NOMO-1 treated with DMSO at 0.1 percent for 48 hours (cell line): Measurements from ENCODE around the gene KDM2A.
"Not testable (repeated sequence)": the region's sequence is repeated elsewhere in the genome, so short reads cannot be mapped to it uniquely, and the experiment has no call there.

Experiments used
- DNase-seq: peaks from one replicate; lab custom pipeline; 2025; ENCODE audit not compliant: unreplicated experiment; lab: John Stamatoyannopoulos, UW

Gene KDM2A

GRCh38 chr11:67167091-67167490 lies 48.0 kb downstream of the KDM2A start:
- DNase-seq: no peak

GRCh38 chr11:67167719-67168118 lies 48.7 kb downstream of the KDM2A start:
- DNase-seq: no peak

DNA sequence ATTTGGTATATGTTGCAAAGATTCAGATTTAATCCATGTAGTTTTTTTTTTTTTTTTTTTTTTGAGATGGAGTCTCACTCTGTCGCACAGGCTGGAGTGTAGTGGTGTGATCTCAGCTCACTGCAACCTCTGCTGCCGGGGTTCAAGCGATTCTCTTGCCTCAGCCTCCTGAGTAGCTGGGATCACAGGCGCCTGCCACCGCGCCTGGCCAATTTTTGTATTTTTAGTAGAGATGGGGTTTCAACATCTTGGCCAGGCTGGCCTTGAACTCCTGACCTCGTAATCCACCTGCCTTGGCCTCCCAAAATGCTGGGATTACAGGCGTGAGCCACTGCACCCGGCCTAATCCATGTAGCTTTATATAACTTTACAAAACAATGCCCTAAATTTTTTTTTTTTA lies 49.8 kb downstream of the KDM2A start:
- DNase-seq: not testable (repeated sequence)

DNA sequence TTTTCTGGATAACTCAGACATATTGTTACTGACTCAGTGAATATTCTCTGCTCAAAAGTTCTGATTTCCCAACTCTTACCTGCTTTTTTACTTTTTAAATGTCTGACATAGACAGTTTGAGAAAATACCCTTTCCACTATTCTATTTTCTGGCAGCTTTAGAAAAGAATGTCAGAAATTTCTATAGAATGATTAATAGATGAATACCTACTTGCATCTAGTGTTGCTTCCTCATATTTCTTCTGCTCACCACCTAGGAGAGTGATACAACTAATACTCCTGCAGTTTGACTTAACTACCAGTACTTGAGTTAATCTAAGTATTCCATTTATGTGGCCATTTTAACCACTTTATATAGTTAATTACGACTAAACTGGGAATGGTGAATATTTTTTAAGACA lies 55.2 kb downstream of the KDM2A start:
- no peak for DNase-seq

DNA sequence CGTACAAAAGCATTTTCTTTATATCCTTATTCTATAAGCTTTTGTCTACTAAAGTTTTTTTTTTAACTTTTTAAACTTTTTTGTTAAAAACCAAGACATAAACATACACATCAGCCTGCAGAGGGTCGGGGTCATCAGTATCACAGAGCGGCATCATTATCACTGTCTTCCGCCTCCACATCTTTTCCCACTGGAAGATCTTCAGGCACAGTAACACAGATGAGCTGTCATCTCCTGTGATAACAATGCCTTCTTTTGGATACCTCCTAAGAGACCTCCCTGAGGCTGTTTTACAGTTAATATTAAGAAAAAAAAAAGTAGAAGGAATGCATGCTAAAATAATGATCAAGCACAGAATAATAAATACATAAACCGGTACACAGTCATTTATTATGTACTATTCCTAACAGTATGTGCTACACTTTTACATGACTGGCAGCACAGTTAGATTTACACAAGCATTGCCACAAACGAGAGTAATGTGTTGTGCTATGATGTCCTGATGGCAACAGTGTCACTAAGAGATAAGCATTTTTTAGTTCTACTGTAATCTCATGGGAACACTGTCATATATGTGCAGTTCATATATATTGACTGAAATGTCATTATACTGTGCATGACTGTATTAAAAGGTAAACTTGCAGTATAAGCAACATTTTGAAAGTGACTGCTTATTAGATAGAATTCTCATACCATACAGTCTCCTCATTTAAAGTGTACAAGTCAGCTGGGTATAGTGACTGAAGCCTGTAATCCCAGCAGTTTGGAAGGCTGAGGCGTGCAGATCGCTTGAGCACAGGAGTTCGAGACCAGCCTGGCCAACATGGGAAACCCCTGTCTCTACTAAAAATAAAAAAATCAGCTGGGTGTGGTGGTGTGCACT lies 58.6 kb downstream of the KDM2A start:
- DNase-seq: no peak

DNA sequence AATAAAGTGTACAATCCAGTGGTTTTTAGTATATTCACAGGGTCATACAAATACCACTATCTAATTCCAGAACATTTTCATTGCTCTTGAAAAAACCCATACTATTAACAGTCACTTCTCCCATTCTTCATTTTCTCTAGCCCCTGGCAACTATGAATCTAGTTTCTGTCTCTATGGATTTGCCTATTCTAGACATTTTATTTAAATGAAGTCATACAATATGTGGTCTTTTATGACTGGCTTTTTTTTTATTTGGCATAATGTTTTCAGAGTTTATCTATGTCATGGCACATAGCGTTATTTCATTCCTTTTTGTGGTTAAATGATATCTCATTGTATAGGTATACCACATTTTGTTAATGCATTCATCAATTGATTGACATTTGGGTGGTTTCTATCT lies 59.4 kb downstream of the KDM2A start:
- DNase-seq: no peak

DNA sequence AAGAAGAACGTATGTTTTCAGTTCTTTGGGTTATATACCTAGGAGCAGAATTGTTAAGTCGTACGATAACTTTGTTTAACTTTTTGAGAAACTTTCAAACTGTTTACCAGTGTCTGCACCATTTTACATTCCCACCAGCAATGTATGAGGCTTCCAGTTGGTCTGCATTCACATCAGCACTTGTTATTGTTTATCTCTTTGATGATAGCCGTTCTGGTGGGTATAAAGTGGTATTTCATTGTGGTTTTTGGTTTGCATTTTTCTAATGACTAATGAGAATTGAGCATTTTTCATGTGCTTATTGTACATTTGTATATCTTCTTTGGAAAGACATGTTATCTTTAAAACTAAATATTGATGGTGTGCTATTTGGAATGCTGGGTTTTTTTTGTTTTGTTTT lies 59.8 kb downstream of the KDM2A start:
- no peak for DNase-seq

GRCh38 chr11:67179892-67180490 lies 60.9 kb downstream of the KDM2A start:
- DNase-seq: no peak

GRCh38 chr11:67194096-67194495 lies 75.0 kb downstream of the KDM2A start:
- no peak for DNase-seq

DNA sequence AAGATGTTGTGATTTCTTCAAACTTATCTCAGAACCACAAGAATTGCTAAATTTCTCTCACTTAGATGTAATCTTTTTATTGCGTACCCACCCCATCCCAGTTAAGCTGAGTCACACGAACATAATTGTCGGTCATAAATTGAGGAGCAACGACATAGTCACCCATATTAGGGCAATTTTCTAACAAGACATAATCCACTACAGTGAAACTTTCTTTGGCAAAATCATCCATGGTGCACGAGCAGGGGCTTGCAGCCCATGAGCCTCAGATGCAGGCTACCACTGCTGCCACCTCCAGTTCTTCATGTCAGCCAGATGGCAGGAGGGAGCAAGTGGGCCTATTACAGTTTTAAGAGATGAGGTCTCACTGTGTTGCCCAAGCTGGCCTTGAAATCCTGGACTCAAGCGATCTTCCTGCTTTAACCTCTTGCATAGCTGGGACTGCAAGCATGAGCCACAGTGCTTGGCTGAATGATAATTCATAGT lies 77.0 kb downstream of the KDM2A start:
- DNase-seq: peak; percentile 97

GRCh38 chr11:67197606-67198005 lies 78.5 kb downstream of the KDM2A start:
- DNase-seq: no peak

- DNase-seq: not testable (repeated sequence)
Observed at GRCh38 chr11:67198781-67199180, 79.7 kb downstream of the KDM2A start.

DNA sequence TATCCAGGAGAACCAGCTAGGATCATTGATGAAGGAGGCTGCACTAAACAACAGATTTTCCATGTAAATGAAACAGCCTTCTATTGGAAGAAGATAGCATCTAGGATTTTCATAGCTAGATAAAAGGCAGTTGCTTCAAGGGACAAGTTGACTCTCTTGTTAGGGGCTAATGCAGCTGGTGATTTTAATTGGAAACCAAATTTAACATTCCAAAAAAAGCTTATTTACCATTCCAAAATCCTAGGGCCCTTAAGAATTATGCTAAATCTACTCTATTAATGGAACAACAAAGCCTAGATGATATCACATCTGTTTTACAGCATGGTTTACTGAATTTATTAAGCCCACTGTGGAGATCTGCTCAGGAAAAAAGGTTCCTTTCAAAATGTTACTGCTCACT lies 80.7 kb downstream of the KDM2A start:
- DNase-seq: no peak

GRCh38 chr11:67202028-67202427 lies 83.0 kb downstream of the KDM2A start:
- DNase-seq: no peak

DNA sequence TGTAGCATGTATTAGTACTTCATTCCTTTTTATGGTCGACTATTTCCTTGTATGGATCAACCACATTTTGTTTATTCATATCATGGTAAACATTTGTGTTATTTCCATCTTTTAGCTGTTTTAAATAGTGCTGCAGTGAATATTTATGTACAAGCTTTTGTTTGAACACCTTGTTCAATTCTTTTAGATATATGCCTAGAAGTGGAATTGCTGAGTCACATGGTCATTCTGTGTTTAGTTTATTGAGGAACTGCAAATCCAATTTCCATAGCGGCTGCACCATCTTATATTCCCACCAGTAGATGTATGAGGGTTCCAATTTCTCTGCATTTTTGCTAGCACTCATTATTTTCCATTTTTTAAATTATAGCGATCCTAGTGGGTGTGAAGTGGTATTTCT lies 85.8 kb downstream of the KDM2A start:
- no peak for DNase-seq

DNA sequence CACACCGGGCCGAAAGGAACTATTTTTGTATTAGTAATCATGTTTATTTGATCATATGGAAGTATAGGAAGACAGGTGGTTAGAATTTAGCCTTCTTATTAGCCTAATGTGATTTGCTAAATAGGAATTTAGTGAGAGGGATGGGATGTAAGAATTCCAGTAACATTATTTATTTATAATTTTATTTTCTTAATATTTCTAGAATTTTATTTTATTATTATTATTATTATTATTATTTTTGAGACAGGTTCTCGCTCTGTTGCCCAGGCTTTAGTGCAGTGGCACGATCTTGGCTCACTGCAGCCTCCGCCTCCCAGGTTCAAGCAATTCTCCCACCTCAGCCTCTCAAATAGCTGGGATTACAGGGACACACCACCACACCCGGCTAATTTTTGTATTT lies 90.2 kb downstream of the KDM2A start:
- not testable (repeated sequence) for DNase-seq

DNA sequence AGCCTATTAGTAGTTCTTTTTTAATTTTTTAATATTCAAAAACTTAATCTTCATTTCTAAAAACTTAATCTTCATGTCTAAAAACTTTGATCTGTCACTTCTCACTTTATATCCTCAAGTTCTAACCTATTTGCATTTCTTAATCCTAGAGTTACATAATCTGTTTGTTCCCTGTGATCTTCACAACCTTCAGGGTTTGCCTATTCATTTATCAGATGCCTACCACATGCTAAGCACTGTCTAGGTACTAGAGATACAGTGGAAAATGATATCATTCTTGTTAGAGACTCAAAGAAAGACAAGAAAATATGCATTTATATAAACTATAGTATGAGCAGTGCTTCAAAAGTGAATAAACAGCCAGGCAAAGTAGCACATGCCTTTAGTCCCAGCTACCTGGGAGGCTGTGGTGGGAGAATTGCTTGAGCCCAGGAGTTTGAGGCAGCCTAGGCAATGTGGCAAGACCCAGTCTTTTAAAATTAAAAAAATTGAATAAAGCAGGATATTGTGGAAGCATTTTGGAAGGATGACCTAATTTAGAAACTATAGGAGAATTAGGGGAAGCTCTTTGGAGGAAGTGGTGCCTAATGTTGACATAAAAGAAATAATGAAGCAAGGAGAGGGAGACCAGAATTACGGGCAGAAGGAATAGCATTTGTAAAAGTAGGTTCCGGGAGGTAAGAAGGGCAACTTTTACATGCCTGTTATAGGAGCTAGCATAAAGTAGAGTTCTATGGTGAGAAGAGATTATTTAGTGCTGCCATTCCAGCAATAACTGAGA lies 92.8 kb downstream of the KDM2A start:
- peak; percentile 82 for DNase-seq

- peak; percentile 97 for DNase-seq
Observed at GRCh38 chr11:67213178-67213621, 94.1 kb downstream of the KDM2A start.

DNA sequence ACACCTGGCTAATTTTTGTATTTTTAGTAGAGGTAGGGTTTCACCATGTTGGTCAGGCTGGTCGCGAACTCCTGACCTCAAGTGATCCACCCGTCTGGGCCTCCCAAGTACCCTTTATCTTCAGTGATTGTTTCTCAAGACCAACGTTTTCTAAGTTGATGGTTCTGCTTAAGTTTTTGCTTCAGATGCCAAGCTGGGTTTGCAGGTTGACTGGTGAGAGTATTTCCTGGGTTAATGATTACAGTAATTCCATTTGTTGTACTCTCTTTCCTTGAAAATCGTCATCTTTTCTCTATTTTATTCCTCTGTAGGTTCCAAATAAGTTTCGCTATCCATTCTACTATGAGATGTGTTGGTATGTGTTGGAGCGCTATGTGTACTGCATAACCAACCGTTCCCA lies 108.7 kb downstream of the KDM2A start:
- no peak for DNase-seq

GRCh38 chr11:67230406-67230805 lies 111.3 kb downstream of the KDM2A start:
- no peak for DNase-seq

DNA sequence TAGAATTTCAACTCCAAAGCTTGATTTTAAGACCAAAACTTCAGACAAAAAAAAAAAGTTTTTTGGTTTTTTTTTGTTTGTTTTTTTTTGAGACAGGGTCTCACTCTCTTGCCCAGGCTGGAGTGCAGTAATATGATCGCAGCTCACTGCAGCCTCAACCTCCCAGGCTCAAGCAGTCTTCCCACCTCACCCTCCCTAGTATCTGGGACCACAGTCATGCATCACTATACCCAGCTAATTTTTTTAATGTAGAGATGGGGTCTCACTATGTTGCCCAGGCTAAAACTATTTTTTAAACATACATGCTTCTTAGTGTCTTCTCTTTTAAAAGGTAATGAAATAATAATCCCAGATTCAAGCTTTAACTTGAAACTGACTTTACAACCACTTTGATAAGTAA lies 111.8 kb downstream of the KDM2A start:
- DNase-seq: no peak
